HFFc6 (cell line): ENCODE results near the gene UNC45A. TPM values are rescaled to one million over a fixed set of nuclear protein-coding genes. Genes with fewer than 3 reads are reported as not detected.

Source experiments
- DNase-seq: peaks from one replicate; pipeline ENCODE4 v3.0.0-alpha.2; 2018
- H3K27ac Mint-ChIP-seq: 2 replicates; pipeline ENCODE4 v1.8.0; 2020; ENCODE audit warnings: mild to moderate bottlenecking, mixed read lengths
- H3K27me3 Mint-ChIP-seq: 2 replicates; pipeline ENCODE4 v1.8.0; 2021; ENCODE audit warnings: mild to moderate bottlenecking, moderate library complexity, mixed read lengths; ENCODE audit not compliant: insufficient read depth
- H3K36me3 Mint-ChIP-seq: 2 replicates; pipeline ENCODE4 v1.8.0; 2021; ENCODE audit warnings: low read depth, mixed read lengths
- H3K4me1 Mint-ChIP-seq: 2 replicates; pipeline ENCODE4 v1.8.0; 2020; ENCODE audit warnings: low read depth, mixed read lengths
- H3K4me3 Mint-ChIP-seq: 2 replicates; pipeline ENCODE4 v1.8.0; 2020; ENCODE audit warnings: mild to moderate bottlenecking, moderate library complexity, mixed read lengths
- H3K9me3 Mint-ChIP-seq: 2 replicates; pipeline ENCODE4 v1.8.0; 2020; ENCODE audit warnings: mild to moderate bottlenecking, mixed read lengths
- CTCF ChIP-seq: fragments of 200-600 bp; sonication (generic); IDR thresholded peaks from 2 replicates; pipeline ENCODE4 v1.5.0; 2021; ENCODE audit warnings: antibody characterized with exemption, mild to moderate bottlenecking
- total RNA-seq, 6 experiments: library from RNA; stranded (reverse); fragmentation: NEBNext Ultra II Directional; extraction: Animal tissue kit (Norgen Biotek cat#: 25700); gene quantifications; 2 replicates in 1 of 6; 3 replicates in 5 of 6; pipeline ENCODE4 v1.2.3, GENCODE V29; 2021

The UNC45A gene
- total RNA-seq, 6 experiments from 2014 or later: 65.3 to 77.5 (median 72.1) TPM

- Mint-ChIP-seq H3K27me3 (peaks cover 2% of the 10 kb centered on the region), H3K36me3 (peaks cover 16% of the 10 kb centered on the region; the same call in 1 of the 2 replicates), H3K4me1 (peaks cover 30% of the 10 kb centered on the region), H3K27ac (peak overlapping the region; percentile 100), H3K4me3 (peak overlapping the region; percentile 98), H3K9me3 (no peaks in the 10 kb centered on the region)
- TF ChIP-seq CTCF: no peak
- DNase-seq: no peak
Measured at GRCh38 chr15:90994059-90994416, 59.0 kb downstream of the UNC45A start.

GRCh38 chr15:90994417-90995311 lies 59.6 kb downstream of the UNC45A start, which contains the start of gene PRC1:
Gene PRC1, minus strand, starts transcription at chr15:90994535. Its CDS starts 118 bp downstream, at chr15:90994417.
- DNase-seq: peak; percentile 98
- peaks cover 19% of the 10 kb centered on the region for H3K36me3 Mint-ChIP-seq
- H3K4me1 Mint-ChIP-seq: peaks cover 30% of the 10 kb centered on the region
- H3K27me3 Mint-ChIP-seq: peaks cover 2% of the 10 kb centered on the region
- peak within 1 kb of the TSS; percentile 98 for H3K4me3 Mint-ChIP-seq
- no peak for TF ChIP-seq CTCF
- no peaks in the 10 kb centered on the region for H3K9me3 Mint-ChIP-seq
- peak within 1 kb of the TSS; percentile 100 for H3K27ac Mint-ChIP-seq

- no peak overlapping the region for H3K27ac Mint-ChIP-seq
- TF ChIP-seq CTCF: no peak
- peaks cover 4% of the 10 kb centered on the region for H3K27me3 Mint-ChIP-seq
- peaks cover 18% of the 10 kb centered on the region for H3K36me3 Mint-ChIP-seq
- H3K4me1 Mint-ChIP-seq: peaks cover 7% of the 10 kb centered on the region
- H3K9me3 Mint-ChIP-seq: no peaks in the 10 kb centered on the region
- no peak for DNase-seq
- H3K4me3 Mint-ChIP-seq: no peak overlapping the region
Measured at GRCh38 chr15:90998737-90999136, 63.7 kb downstream of the UNC45A start.

GRCh38 chr15:91001209-91001608 lies 66.1 kb downstream of the UNC45A start:
- TF ChIP-seq CTCF: no peak
- Mint-ChIP-seq H3K27me3 (peaks cover 5% of the 10 kb centered on the region; the same call in 1 of the 2 replicates), H3K4me3 (no peak overlapping the region), H3K36me3 (peaks cover 23% of the 10 kb centered on the region), H3K27ac (no peak overlapping the region), H3K4me1 (no peaks in the 10 kb centered on the region), H3K9me3 (no peaks in the 10 kb centered on the region)
- DNase-seq: no peak

Other genes with a start within 250 kb of the UNC45A start
- gene BLM, start 217.9 kb upstream of the UNC45A start, total RNA-seq: 1 to 10 TPM; 2.8 to 7.7 (median 6.1) TPM
- gene FURIN, start 66.7 kb upstream of the UNC45A start, total RNA-seq: 10 to 100 TPM; 68.9 to 79.4 (median 74.6) TPM
- gene FES, start 50.8 kb upstream of the UNC45A start, total RNA-seq: 1 to 10 TPM in 4 of 6 experiments, under 1 TPM in 2; 0.41 to 1.4 (median 1.1) TPM
- gene MAN2A2, start 32.0 kb upstream of the UNC45A start, total RNA-seq: 10 to 100 TPM; 15.8 to 26.9 (median 23.4) TPM
- gene HDDC3, start 2.7 kb upstream of the UNC45A start, total RNA-seq: 10 to 100 TPM; 11.2 to 15.7 (median 13.5) TPM
- gene RCCD1, start 19.6 kb downstream of the UNC45A start, total RNA-seq: 10 to 100 TPM; 13.7 to 16.4 (median 14.2) TPM
- gene PRC1, start 59.2 kb downstream of the UNC45A start, total RNA-seq: 100 to 1,000 TPM in 5 of 6 experiments, 10 to 100 TPM in 1; 85.5 to 210 (median 189) TPM
- gene VPS33B, start 87.3 kb downstream of the UNC45A start, total RNA-seq: 10 to 100 TPM; 12.7 to 18.8 (median 16.2) TPM
- not detected for gene SV2B, start 165.0 kb downstream of the UNC45A start, total RNA-seq